Mesenchymal stem cell (in vitro differentiated cells and primary cell): Measurements from ENCODE around the gene FAM72B.
"Not testable (repeated sequence)": the region's sequence is repeated elsewhere in the genome, so short reads cannot be mapped to it uniquely, and the experiment has no call there.

Source experiments
- DNase-seq: peaks from one replicate; pipeline ENCODE4 v3.0.0-alpha.2; 2013
- H2AFZ ChIP-seq: one replicate; pipeline ENCODE4 v1.6.1; 2013; ENCODE audit warnings: low read depth, mild to moderate bottlenecking, control low read depth, inconsistent platforms, low read length, moderate library complexity
- H2AK5ac ChIP-seq: 2 replicates; pipeline ENCODE4 v1.6.1; 2013; ENCODE audit warnings: low read length, moderate library complexity, mild to moderate bottlenecking, inconsistent platforms; ENCODE audit not compliant: severe bottlenecking
- H2BK120ac ChIP-seq: one replicate; pipeline ENCODE4 v1.6.1; 2013; ENCODE audit warnings: low read depth, mild to moderate bottlenecking, inconsistent platforms, low read length, moderate library complexity
- H2BK12ac ChIP-seq, 2 experiments: one replicate each; pipeline ENCODE4 v1.6.1; 2013; ENCODE audit warnings: inconsistent platforms in 2 of 2, low read length in 2 of 2, mild to moderate bottlenecking in 2 of 2, moderate library complexity in 2 of 2, control low read depth in 1 of 2
- H2BK15ac ChIP-seq: one replicate; pipeline ENCODE4 v1.6.1; 2013; ENCODE audit warnings: mild to moderate bottlenecking, low read depth, inconsistent platforms; ENCODE audit not compliant: poor library complexity, severe bottlenecking
- H2BK5ac ChIP-seq: 2 replicates; pipeline ENCODE4 v1.6.1; 2013; ENCODE audit warnings: low read depth, mild to moderate bottlenecking, low read length, control low read depth, inconsistent platforms; ENCODE audit not compliant: poor library complexity, severe bottlenecking
- H3K14ac ChIP-seq, 2 experiments: one replicate each; pipeline ENCODE4 v1.6.1; 2013; ENCODE audit warnings: inconsistent platforms in 2 of 2, low read length in 2 of 2, control low read depth in 1 of 2, mild to moderate bottlenecking in 1 of 2, moderate library complexity in 1 of 2
- H3K18ac ChIP-seq, 2 experiments: one replicate each; pipeline ENCODE4 v1.6.1; 2013; ENCODE audit warnings: inconsistent platforms in 2 of 2, low read length in 2 of 2, control low read depth in 1 of 2, low read depth in 1 of 2, mild to moderate bottlenecking in 1 of 2
- H3K23ac ChIP-seq, 2 experiments: one replicate each; pipeline ENCODE4 v1.6.1; 2013; ENCODE audit warnings: inconsistent platforms in 2 of 2, low read length in 2 of 2, mild to moderate bottlenecking in 2 of 2, moderate library complexity in 2 of 2, control low read depth in 1 of 2
- H3K27ac ChIP-seq: 2 replicates; pipeline ENCODE4 v1.5.1; 2013; ENCODE audit warnings: mild to moderate bottlenecking, moderate library complexity, low read length, control low read depth, inconsistent platforms; ENCODE audit not compliant: poor library complexity, severe bottlenecking
- H3K27me3 ChIP-seq, 2 experiments: 2 replicates each; pipeline versions ENCODE4 v1.6.1 to v1.7.0; 2013; ENCODE audit warnings: low read length in 2 of 2, mild to moderate bottlenecking in 2 of 2, moderate library complexity in 2 of 2, control low read depth in 1 of 2, inconsistent platforms in 1 of 2; ENCODE audit not compliant: control insufficient read depth in 1 of 2, insufficient read depth in 1 of 2
- H3K36me3 ChIP-seq, 2 experiments: 2 replicates each; pipeline versions ENCODE4 v1.6.1 to v1.7.0; 2013; ENCODE audit warnings: low read length in 2 of 2, control low read depth in 1 of 2, inconsistent platforms in 1 of 2, low read depth in 1 of 2, mild to moderate bottlenecking in 1 of 2; ENCODE audit not compliant: insufficient read depth in 2 of 2, control insufficient read depth in 1 of 2
- H3K4ac ChIP-seq, 2 experiments: one replicate each; pipeline ENCODE4 v1.6.1; 2013; ENCODE audit warnings: inconsistent platforms in 2 of 2, low read length in 2 of 2, mild to moderate bottlenecking in 2 of 2, moderate library complexity in 2 of 2, control low read depth in 1 of 2, low read depth in 1 of 2
- H3K4me1 ChIP-seq: 2 replicates; pipeline ENCODE4 v1.6.1; 2013; ENCODE audit warnings: low read depth, low read length, control low read depth; ENCODE audit not compliant: control insufficient read depth, insufficient read depth
- H3K4me2 ChIP-seq: 2 replicates; pipeline ENCODE4 v1.6.1; 2013; ENCODE audit warnings: low read length, mild to moderate bottlenecking, inconsistent platforms; ENCODE audit not compliant: poor library complexity, severe bottlenecking
- H3K4me3 ChIP-seq, 2 experiments: 2 replicates each; pipeline versions ENCODE4 v1.5.1 to v1.7.0; 2013; ENCODE audit warnings: low read length in 2 of 2, mild to moderate bottlenecking in 2 of 2, control low read depth in 1 of 2, low read depth in 1 of 2; ENCODE audit not compliant: insufficient read depth in 1 of 2
- H3K79me1 ChIP-seq: replicated peaks from 2 replicates; pipeline ENCODE4 v1.6.1; 2013; ENCODE audit warnings: mild to moderate bottlenecking, control low read depth, low read length, inconsistent platforms; ENCODE audit not compliant: poor library complexity, severe bottlenecking
- H3K9ac ChIP-seq: 2 replicates; pipeline ENCODE4 v1.7.0; 2013; ENCODE audit warnings: mild to moderate bottlenecking, low read length, moderate library complexity
- H3K9me3 ChIP-seq: 2 replicates; pipeline ENCODE4 v1.7.0; 2013; ENCODE audit warnings: mild to moderate bottlenecking, low read length; ENCODE audit not compliant: control insufficient read depth
- H4K8ac ChIP-seq: one replicate; pipeline ENCODE4 v1.6.1; 2013; ENCODE audit warnings: inconsistent platforms, mild to moderate bottlenecking, low read length, moderate library complexity
- H4K91ac ChIP-seq: one replicate; pipeline ENCODE4 v1.6.1; 2013; ENCODE audit warnings: mild to moderate bottlenecking, low read length, inconsistent platforms
- WGBS: methylation state at CpG from one replicate; pipeline ENCODE4 v1.1.7; 2013; ENCODE audit warnings: mixed read lengths; 5-methylcytosine and 5-hydroxymethylcytosine counted together

Gene FAM72B

DNA sequence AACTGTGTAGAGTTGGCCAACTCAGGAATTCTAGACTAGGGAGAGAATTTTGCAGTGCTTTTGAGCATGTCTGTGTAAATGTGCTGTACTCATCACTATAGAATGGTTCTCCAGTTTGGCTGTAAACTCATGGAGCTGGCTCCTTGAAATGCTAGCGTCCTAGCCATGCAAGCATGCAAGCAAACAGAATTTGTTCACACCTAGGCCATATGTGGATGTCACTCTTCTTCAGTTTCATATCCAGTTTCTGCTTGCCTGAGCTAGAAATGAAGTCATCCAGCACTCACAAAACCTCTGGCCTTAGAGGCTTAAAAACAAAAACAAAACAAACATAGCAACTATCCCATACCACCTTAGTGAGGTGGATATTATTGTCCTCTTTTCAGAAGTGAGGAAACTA, 37.6 kb upstream of the FAM72B start:
- H2AK5ac ChIP-seq, H3K18ac ChIP-seq: not testable (repeated sequence)
- WGBS: 100% methylated on average over 1 of the region's 1 CpG

DNA sequence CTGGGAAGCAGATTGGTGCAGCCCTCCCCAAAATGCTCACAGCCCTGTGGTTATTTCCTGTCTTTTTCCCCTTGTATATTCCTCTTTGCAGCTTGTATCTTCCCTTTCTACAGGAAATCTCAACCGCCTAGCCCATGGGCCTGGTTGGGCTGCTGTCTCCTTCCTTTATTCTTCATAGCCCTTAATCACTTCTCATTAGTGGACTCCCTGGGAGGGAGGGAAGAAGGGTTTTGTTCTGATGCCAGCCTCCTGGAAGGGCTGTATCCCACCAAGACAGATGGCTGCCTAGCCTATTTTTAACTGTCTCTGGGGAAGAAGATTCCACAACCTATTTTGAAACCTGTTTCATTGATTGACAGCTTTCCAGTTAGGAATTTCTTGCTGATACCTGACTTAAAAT, 32.5 kb upstream of the FAM72B start:
- H4K8ac ChIP-seq, H3K27me3 ChIP-seq, H3K9ac ChIP-seq, H3K9me3 ChIP-seq, H2BK15ac ChIP-seq, H2AK5ac ChIP-seq, H3K36me3 ChIP-seq, H3K4me2 ChIP-seq, H2BK12ac ChIP-seq, H3K18ac ChIP-seq, H3K27ac ChIP-seq, H3K14ac ChIP-seq, H3K4ac ChIP-seq, H3K4me1 ChIP-seq, H4K91ac ChIP-seq, H2BK5ac ChIP-seq, H3K4me3 ChIP-seq, DNase-seq, H3K79me1 ChIP-seq, H2BK120ac ChIP-seq, H3K23ac ChIP-seq, H2AFZ ChIP-seq: not testable (repeated sequence)
- no CpG with 5 or more reads among the region's 1 CpG for WGBS

More for the DNA sequence above, 37.6 kb upstream of the FAM72B start:
- H3K79me1 ChIP-seq, H4K8ac ChIP-seq, H3K14ac ChIP-seq, H3K4me2 ChIP-seq, H4K91ac ChIP-seq, H3K23ac ChIP-seq, H3K9me3 ChIP-seq, H2BK12ac ChIP-seq, H3K27me3 ChIP-seq, H3K36me3 ChIP-seq, H3K4me3 ChIP-seq, H3K4ac ChIP-seq, H3K27ac ChIP-seq, H2BK15ac ChIP-seq, H3K9ac ChIP-seq, DNase-seq, H2AFZ ChIP-seq, H3K4me1 ChIP-seq, H2BK120ac ChIP-seq, H2BK5ac ChIP-seq: not testable (repeated sequence)

DNA sequence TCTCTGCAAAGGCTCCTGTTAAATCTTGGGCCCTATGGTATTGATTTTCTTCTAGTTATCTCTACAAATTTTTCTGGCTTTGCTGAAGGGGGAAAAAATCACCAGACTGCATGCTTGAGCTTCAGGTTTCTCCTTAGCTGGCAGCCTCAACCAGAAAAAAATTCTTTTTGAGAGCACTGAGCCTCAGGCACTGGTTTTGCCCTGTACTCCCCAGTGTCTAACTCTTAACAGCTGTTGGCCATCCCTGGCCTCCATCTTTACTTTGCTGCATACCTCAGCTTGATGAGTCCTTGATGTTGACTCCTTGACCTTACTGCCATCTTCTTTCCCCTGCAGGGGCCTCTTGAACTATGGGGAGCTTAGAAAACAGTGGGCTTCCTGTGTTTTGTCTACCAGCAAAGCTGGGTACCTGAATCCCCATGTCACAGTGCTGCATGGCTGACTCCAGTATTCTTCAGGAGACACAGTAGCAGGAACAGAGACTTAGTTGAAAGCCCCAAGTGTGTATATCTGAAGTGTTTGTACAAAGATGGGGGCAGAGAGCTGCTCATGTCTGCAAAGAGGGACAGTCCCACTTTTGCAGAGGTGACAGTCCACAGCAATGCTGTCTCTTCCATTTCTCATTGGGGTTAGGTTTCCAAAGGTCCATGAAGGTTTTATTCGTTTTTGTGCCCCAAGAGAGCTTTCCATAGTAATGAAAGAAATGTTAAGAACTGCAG, 31.7 kb upstream of the FAM72B start:
- H4K91ac ChIP-seq, H3K27ac ChIP-seq, H3K4me2 ChIP-seq, H3K9me3 ChIP-seq, DNase-seq, H3K27me3 ChIP-seq, H2BK5ac ChIP-seq, H3K36me3 ChIP-seq, H3K4me3 ChIP-seq, H3K9ac ChIP-seq, H2AK5ac ChIP-seq, H2AFZ ChIP-seq, H2BK12ac ChIP-seq, H3K4me1 ChIP-seq, H3K18ac ChIP-seq, H3K23ac ChIP-seq, H2BK15ac ChIP-seq, H2BK120ac ChIP-seq, H3K4ac ChIP-seq, H3K14ac ChIP-seq, H4K8ac ChIP-seq, H3K79me1 ChIP-seq: not testable (repeated sequence)
- no CpG with 5 or more reads among the region's 1 CpG for WGBS

DNA sequence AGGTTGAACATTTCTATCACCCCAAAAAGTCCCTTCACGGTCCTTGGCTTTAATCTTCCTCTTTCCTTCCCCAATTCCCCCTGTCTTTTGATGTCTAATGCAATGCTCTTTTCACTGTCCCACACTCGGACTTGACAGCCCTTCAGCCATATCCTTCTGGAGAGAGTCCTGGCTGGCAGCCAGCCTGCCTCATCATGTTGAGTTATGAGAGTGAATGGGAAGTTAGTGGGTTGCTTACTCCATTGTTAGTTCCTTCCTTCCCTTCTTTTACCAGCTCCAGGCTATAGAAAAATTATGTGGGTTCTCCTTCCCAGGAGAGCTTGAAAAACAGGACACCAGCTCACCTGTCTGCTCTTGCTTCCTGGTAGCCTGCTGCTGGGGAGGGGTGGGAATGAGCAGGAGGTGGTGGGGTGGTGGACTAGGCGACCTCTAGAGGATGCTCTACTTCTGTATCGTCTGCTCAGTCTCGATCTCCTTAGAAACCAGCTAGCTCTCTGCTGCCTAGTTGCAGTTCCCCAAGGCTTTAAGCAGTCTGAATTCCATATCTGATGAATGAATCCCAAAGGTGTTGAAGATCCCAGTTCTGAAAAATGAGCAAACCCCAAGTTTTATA, 30.5 kb upstream of the FAM72B start:
- H4K8ac ChIP-seq, DNase-seq, H2AFZ ChIP-seq, H2BK15ac ChIP-seq, H4K91ac ChIP-seq, H3K4me2 ChIP-seq, H2BK12ac ChIP-seq, H3K9ac ChIP-seq, H3K4ac ChIP-seq, H2BK5ac ChIP-seq, H3K18ac ChIP-seq, H2BK120ac ChIP-seq, H3K23ac ChIP-seq, H3K36me3 ChIP-seq, H3K4me3 ChIP-seq, H3K14ac ChIP-seq, H3K9me3 ChIP-seq, H3K27ac ChIP-seq, H3K79me1 ChIP-seq, H3K27me3 ChIP-seq, H2AK5ac ChIP-seq, H3K4me1 ChIP-seq: not testable (repeated sequence)
- WGBS: no CpG with 5 or more reads among the region's 5 CpGs
